GM23338 (cell line): ENCODE data around the gene SETDB2.

Source experiments
- CREB1 ChIP-seq: fragments of 250-450 bp; sonication (Bioruptor Pico); IDR thresholded peaks from 2 replicates; pipeline ENCODE4 v1.5.0; 2020; ENCODE audit warnings: low read depth, mild to moderate bottlenecking, moderate library complexity
- CTCF ChIP-seq, 2 experiments: fragments of 200-600 bp in 1 of 2; sonication (generic) in 1 of 2; conservative IDR thresholded peaks; 2 replicates each; pipeline versions ENCODE4 v1.5.1 to v1.6.1; 2016 to 2017; ENCODE audit warnings: antibody characterized with exemption in 2 of 2, low read depth in 2 of 2, mild to moderate bottlenecking in 2 of 2, moderate library complexity in 1 of 2
- EZH2phosphoT487 ChIP-seq: fragments of 200-600 bp; sonication (generic); IDR thresholded peaks from one replicate; pipeline ENCODE4 v1.8.1; 2018; ENCODE audit warnings: antibody characterized with exemption; ENCODE audit not compliant: unreplicated experiment
- NANOG ChIP-seq: IDR thresholded peaks from 2 replicates; pipeline ENCODE4 v1.6.1; 2016; ENCODE audit warnings: antibody characterized with exemption, borderline replicate concordance
- POLR2AphosphoS5 ChIP-seq: IDR thresholded peaks from 2 replicates; pipeline ENCODE4 v1.6.1; 2016; ENCODE audit warnings: antibody characterized with exemption, low read depth
- REST ChIP-seq: IDR thresholded peaks from one replicate; pipeline ENCODE4 v1.6.1; 2018; ENCODE audit warnings: antibody characterized with exemption; ENCODE audit not compliant: unreplicated experiment

GRCh38 chr13:49481788-49482187 is 37.7 kb downstream of the SETDB2 start:
- TF ChIP-seq POLR2AphosphoS5 (no peak), CTCF (conservative IDR thresholded peaks at IDR 0.05; ENCODE audit: low read depth in 2 of 2) (no peak), EZH2phosphoT487 (no peak), NANOG (no peak), CREB1 (CRISPR knock-in tag) (no peak), REST (no peak)
